ENCODE data around the gene RTF2.

DNA sequence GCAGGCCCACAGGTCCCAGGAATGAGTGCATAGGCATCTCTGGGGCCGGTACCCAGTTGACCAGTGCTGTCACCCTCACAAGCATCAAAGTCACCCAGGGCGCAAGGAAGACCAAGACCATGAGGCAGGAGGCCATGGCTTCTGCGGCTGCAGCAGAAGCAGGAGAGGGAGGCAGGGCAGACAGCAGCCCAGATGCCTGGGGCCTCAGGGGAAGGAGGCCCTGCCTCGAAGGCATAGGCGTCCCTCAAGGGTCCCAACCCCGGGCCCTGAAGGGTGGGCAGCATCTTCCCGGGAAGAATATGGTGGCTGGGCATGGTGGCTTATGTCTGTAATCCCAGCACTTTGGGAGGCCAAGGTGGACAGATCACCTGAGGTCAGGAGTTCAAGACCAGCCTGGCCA lies 59.1 kb downstream of the RTF2 start:
- TF ChIP-seq, protein P1, sequence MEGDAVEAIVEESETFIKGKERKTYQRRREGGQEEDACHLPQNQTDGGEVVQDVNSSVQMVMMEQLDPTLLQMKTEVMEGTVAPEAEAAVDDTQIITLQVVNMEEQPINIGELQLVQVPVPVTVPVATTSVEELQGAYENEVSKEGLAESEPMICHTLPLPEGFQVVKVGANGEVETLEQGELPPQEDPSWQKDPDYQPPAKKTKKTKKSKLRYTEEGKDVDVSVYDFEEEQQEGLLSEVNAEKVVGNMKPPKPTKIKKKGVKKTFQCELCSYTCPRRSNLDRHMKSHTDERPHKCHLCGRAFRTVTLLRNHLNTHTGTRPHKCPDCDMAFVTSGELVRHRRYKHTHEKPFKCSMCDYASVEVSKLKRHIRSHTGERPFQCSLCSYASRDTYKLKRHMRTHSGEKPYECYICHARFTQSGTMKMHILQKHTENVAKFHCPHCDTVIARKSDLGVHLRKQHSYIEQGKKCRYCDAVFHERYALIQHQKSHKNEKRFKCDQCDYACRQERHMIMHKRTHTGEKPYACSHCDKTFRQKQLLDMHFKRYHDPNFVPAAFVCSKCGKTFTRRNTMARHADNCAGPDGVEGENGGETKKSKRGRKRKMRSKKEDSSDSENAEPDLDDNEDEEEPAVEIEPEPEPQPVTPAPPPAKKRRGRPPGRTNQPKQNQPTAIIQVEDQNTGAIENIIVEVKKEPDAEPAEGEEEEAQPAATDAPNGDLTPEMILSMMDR (IDR thresholded peaks at IDR 0.05), result no peak
- TF ChIP-seq, protein P2, sequence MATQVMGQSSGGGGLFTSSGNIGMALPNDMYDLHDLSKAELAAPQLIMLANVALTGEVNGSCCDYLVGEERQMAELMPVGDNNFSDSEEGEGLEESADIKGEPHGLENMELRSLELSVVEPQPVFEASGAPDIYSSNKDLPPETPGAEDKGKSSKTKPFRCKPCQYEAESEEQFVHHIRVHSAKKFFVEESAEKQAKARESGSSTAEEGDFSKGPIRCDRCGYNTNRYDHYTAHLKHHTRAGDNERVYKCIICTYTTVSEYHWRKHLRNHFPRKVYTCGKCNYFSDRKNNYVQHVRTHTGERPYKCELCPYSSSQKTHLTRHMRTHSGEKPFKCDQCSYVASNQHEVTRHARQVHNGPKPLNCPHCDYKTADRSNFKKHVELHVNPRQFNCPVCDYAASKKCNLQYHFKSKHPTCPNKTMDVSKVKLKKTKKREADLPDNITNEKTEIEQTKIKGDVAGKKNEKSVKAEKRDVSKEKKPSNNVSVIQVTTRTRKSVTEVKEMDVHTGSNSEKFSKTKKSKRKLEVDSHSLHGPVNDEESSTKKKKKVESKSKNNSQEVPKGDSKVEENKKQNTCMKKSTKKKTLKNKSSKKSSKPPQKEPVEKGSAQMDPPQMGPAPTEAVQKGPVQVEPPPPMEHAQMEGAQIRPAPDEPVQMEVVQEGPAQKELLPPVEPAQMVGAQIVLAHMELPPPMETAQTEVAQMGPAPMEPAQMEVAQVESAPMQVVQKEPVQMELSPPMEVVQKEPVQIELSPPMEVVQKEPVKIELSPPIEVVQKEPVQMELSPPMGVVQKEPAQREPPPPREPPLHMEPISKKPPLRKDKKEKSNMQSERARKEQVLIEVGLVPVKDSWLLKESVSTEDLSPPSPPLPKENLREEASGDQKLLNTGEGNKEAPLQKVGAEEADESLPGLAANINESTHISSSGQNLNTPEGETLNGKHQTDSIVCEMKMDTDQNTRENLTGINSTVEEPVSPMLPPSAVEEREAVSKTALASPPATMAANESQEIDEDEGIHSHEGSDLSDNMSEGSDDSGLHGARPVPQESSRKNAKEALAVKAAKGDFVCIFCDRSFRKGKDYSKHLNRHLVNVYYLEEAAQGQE (IDR thresholded peaks at IDR 0.05; ENCODE audit: insufficient read depth in 1 of 2, low read depth in 2 of 2, low read length in 1 of 2), result no peak
- no peak for TF ChIP-seq POLR2AphosphoS5 (IDR thresholded peaks at IDR 0.05; ENCODE audit: low read depth, low read length)
